A204.1 (cell line): ENCODE data around the gene KNTC1.

Experiments used
- FAIRE-seq: peaks from 2 replicates; lab custom pipeline; 2012; peaks lifted over from hg19 to GRCh38; lab: Jason Lieb, UNC

KNTC1 gene

GRCh38 chr12:122656298-122656697, 129.2 kb downstream of the KNTC1 start:
- no peak for FAIRE-seq

GRCh38 chr12:122659579-122659978, 132.5 kb downstream of the KNTC1 start:
- FAIRE-seq = no peak

- FAIRE-seq = no peak
These were observed 134.2 kb downstream of the KNTC1 start for GRCh38 chr12:122661246-122661645.

- FAIRE-seq = no peak
These were observed 134.9 kb downstream of the KNTC1 start for GRCh38 chr12:122661938-122662337.

GRCh38 chr12:122665349-122665748, 138.3 kb downstream of the KNTC1 start:
- no peak for FAIRE-seq

GRCh38 chr12:122665759-122666158, 138.7 kb downstream of the KNTC1 start:
- FAIRE-seq = no peak

GRCh38 chr12:122668268-122668667, 141.2 kb downstream of the KNTC1 start:
- FAIRE-seq = no peak

- FAIRE-seq = no peak
These were observed 142.5 kb downstream of the KNTC1 start for GRCh38 chr12:122669397-122670070.

- FAIRE-seq = no peak
These were observed 145.5 kb downstream of the KNTC1 start for GRCh38 chr12:122672515-122672914.
